Mesenchymal stem cell (in vitro differentiated cells and primary cell): Measurements from ENCODE around the gene SYNE1.
A peak's percentile ranks its signal among the peaks of the same experiment; 100 is the strongest.

ENCODE experiments used
- DNase-seq: peaks from one replicate; pipeline ENCODE4 v3.0.0-alpha.2; 2013
- H2AFZ ChIP-seq: one replicate; pipeline ENCODE4 v1.6.1; 2013; ENCODE audit warnings: low read depth, mild to moderate bottlenecking, control low read depth, inconsistent platforms, low read length, moderate library complexity
- H2AK5ac ChIP-seq: 2 replicates; pipeline ENCODE4 v1.6.1; 2013; ENCODE audit warnings: low read length, moderate library complexity, mild to moderate bottlenecking, inconsistent platforms; ENCODE audit not compliant: severe bottlenecking
- H2BK120ac ChIP-seq: one replicate; pipeline ENCODE4 v1.6.1; 2013; ENCODE audit warnings: low read depth, mild to moderate bottlenecking, inconsistent platforms, low read length, moderate library complexity
- H2BK12ac ChIP-seq, 2 experiments: one replicate each; pipeline ENCODE4 v1.6.1; 2013; ENCODE audit warnings: inconsistent platforms in 2 of 2, low read length in 2 of 2, mild to moderate bottlenecking in 2 of 2, moderate library complexity in 2 of 2, control low read depth in 1 of 2
- H2BK15ac ChIP-seq: one replicate; pipeline ENCODE4 v1.6.1; 2013; ENCODE audit warnings: mild to moderate bottlenecking, low read depth, inconsistent platforms; ENCODE audit not compliant: poor library complexity, severe bottlenecking
- H2BK5ac ChIP-seq: 2 replicates; pipeline ENCODE4 v1.6.1; 2013; ENCODE audit warnings: low read depth, mild to moderate bottlenecking, low read length, control low read depth, inconsistent platforms; ENCODE audit not compliant: poor library complexity, severe bottlenecking
- H3K14ac ChIP-seq, 2 experiments: one replicate each; pipeline ENCODE4 v1.6.1; 2013; ENCODE audit warnings: inconsistent platforms in 2 of 2, low read length in 2 of 2, control low read depth in 1 of 2, mild to moderate bottlenecking in 1 of 2, moderate library complexity in 1 of 2
- H3K18ac ChIP-seq, 2 experiments: one replicate each; pipeline ENCODE4 v1.6.1; 2013; ENCODE audit warnings: inconsistent platforms in 2 of 2, low read length in 2 of 2, control low read depth in 1 of 2, low read depth in 1 of 2, mild to moderate bottlenecking in 1 of 2
- H3K23ac ChIP-seq, 2 experiments: one replicate each; pipeline ENCODE4 v1.6.1; 2013; ENCODE audit warnings: inconsistent platforms in 2 of 2, low read length in 2 of 2, mild to moderate bottlenecking in 2 of 2, moderate library complexity in 2 of 2, control low read depth in 1 of 2
- H3K27ac ChIP-seq: 2 replicates; pipeline ENCODE4 v1.5.1; 2013; ENCODE audit warnings: mild to moderate bottlenecking, moderate library complexity, low read length, control low read depth, inconsistent platforms; ENCODE audit not compliant: poor library complexity, severe bottlenecking
- H3K27me3 ChIP-seq, 2 experiments: 2 replicates each; pipeline versions ENCODE4 v1.6.1 to v1.7.0; 2013; ENCODE audit warnings: low read length in 2 of 2, mild to moderate bottlenecking in 2 of 2, moderate library complexity in 2 of 2, control low read depth in 1 of 2, inconsistent platforms in 1 of 2; ENCODE audit not compliant: control insufficient read depth in 1 of 2, insufficient read depth in 1 of 2
- H3K36me3 ChIP-seq, 2 experiments: 2 replicates each; pipeline versions ENCODE4 v1.6.1 to v1.7.0; 2013; ENCODE audit warnings: low read length in 2 of 2, control low read depth in 1 of 2, inconsistent platforms in 1 of 2, low read depth in 1 of 2, mild to moderate bottlenecking in 1 of 2; ENCODE audit not compliant: insufficient read depth in 2 of 2, control insufficient read depth in 1 of 2
- H3K4ac ChIP-seq, 2 experiments: one replicate each; pipeline ENCODE4 v1.6.1; 2013; ENCODE audit warnings: inconsistent platforms in 2 of 2, low read length in 2 of 2, mild to moderate bottlenecking in 2 of 2, moderate library complexity in 2 of 2, control low read depth in 1 of 2, low read depth in 1 of 2
- H3K4me1 ChIP-seq: 2 replicates; pipeline ENCODE4 v1.6.1; 2013; ENCODE audit warnings: low read depth, low read length, control low read depth; ENCODE audit not compliant: control insufficient read depth, insufficient read depth
- H3K4me2 ChIP-seq: 2 replicates; pipeline ENCODE4 v1.6.1; 2013; ENCODE audit warnings: low read length, mild to moderate bottlenecking, inconsistent platforms; ENCODE audit not compliant: poor library complexity, severe bottlenecking
- H3K4me3 ChIP-seq, 2 experiments: 2 replicates each; pipeline versions ENCODE4 v1.5.1 to v1.7.0; 2013; ENCODE audit warnings: low read length in 2 of 2, mild to moderate bottlenecking in 2 of 2, control low read depth in 1 of 2, low read depth in 1 of 2; ENCODE audit not compliant: insufficient read depth in 1 of 2
- H3K79me1 ChIP-seq: replicated peaks from 2 replicates; pipeline ENCODE4 v1.6.1; 2013; ENCODE audit warnings: mild to moderate bottlenecking, control low read depth, low read length, inconsistent platforms; ENCODE audit not compliant: poor library complexity, severe bottlenecking
- H3K9ac ChIP-seq: 2 replicates; pipeline ENCODE4 v1.7.0; 2013; ENCODE audit warnings: mild to moderate bottlenecking, low read length, moderate library complexity
- H3K9me3 ChIP-seq: 2 replicates; pipeline ENCODE4 v1.7.0; 2013; ENCODE audit warnings: mild to moderate bottlenecking, low read length; ENCODE audit not compliant: control insufficient read depth
- H4K8ac ChIP-seq: one replicate; pipeline ENCODE4 v1.6.1; 2013; ENCODE audit warnings: inconsistent platforms, mild to moderate bottlenecking, low read length, moderate library complexity
- H4K91ac ChIP-seq: one replicate; pipeline ENCODE4 v1.6.1; 2013; ENCODE audit warnings: mild to moderate bottlenecking, low read length, inconsistent platforms
- WGBS: methylation state at CpG from one replicate; pipeline ENCODE4 v1.1.7; 2013; ENCODE audit warnings: mixed read lengths; 5-methylcytosine and 5-hydroxymethylcytosine counted together

SYNE1 gene

GRCh38 chr6:152296648-152297376 lies 340.4 kb downstream of the SYNE1 start:
- no peak overlapping the region for H2BK15ac ChIP-seq

GRCh38 chr6:152295920-152296319 lies 341.2 kb downstream of the SYNE1 start:
- Histone ChIP-seq H4K8ac (no peak overlapping the region), H2BK15ac (no peak overlapping the region), H4K91ac (no peak overlapping the region), H3K79me1 (peaks cover 12% of the 10 kb centered on the region), H2AK5ac (no peak overlapping the region), H3K4me3 (peak overlapping the region in 1 of 2 experiments; percentile 9), H2BK5ac (no peak overlapping the region), H3K27ac (no peak overlapping the region), H3K18ac (no peak overlapping the region), H3K9ac (peak overlapping the region; percentile 13), H3K9me3 (no peaks in the 10 kb centered on the region), H3K4ac (no peak overlapping the region), H2BK120ac (no peak overlapping the region), H3K4me1 (peaks cover 9% of the 10 kb centered on the region), H3K14ac (no peak overlapping the region), H2BK12ac (no peak overlapping the region), H3K36me3 (peaks cover 10 to 45% of the 10 kb centered on the region in 2 experiments), H3K27me3 (no peaks in the 10 kb centered on the region), H2AFZ (no peak overlapping the region), H3K23ac (no peak overlapping the region), H3K4me2 (no peak overlapping the region)
- DNase-seq: no peak
- WGBS: 95% methylated on average over 6 of the region's 6 CpGs

More at GRCh38 chr6:152296648-152297376, 340.4 kb downstream of the SYNE1 start:
- no peak overlapping the region for H3K4me2 ChIP-seq
- no peak overlapping the region for H4K8ac ChIP-seq
- H3K27me3 ChIP-seq: no peaks in the 10 kb centered on the region
- H3K18ac ChIP-seq: no peak overlapping the region
- no peak overlapping the region for H3K4me3 ChIP-seq
- H2AFZ ChIP-seq: no peak overlapping the region
- peak overlapping the region in 1 of 2 experiments; percentile 29 for H2BK12ac ChIP-seq
- no peak overlapping the region for H2AK5ac ChIP-seq
- no peak overlapping the region for H2BK120ac ChIP-seq
- 69% methylated on average over 3 of the region's 3 CpGs for WGBS
- H3K23ac ChIP-seq: no peak overlapping the region
- no peaks in the 10 kb centered on the region for H3K9me3 ChIP-seq
- H3K79me1 ChIP-seq: peaks cover 12% of the 10 kb centered on the region
- no peak overlapping the region for H2BK5ac ChIP-seq
- no peak overlapping the region for H3K4ac ChIP-seq
- peak overlapping the region in 1 of 2 experiments; percentile 87 for H3K14ac ChIP-seq
- no peak overlapping the region for H4K91ac ChIP-seq
- H3K9ac ChIP-seq: no peak overlapping the region
- H3K36me3 ChIP-seq: peaks cover 4 to 38% of the 10 kb centered on the region in 2 experiments
- H3K4me1 ChIP-seq: peaks cover 9% of the 10 kb centered on the region
- no peak for DNase-seq
- H3K27ac ChIP-seq: peak overlapping the region; percentile 60

- no peak overlapping the region for H3K14ac ChIP-seq
- H2BK15ac ChIP-seq: no peak overlapping the region
- WGBS: 75% methylated on average over 3 of the region's 3 CpGs
- H2BK120ac ChIP-seq: no peak overlapping the region
- no peak overlapping the region for H3K23ac ChIP-seq
- H2BK5ac ChIP-seq: no peak overlapping the region
- no peak overlapping the region for H4K8ac ChIP-seq
- no peak overlapping the region for H2AFZ ChIP-seq
- no peak overlapping the region for H4K91ac ChIP-seq
- H3K36me3 ChIP-seq: peaks cover 10 to 46% of the 10 kb centered on the region in 2 experiments
- H3K4ac ChIP-seq: no peak overlapping the region
- H3K9me3 ChIP-seq: no peaks in the 10 kb centered on the region
- H3K4me3 ChIP-seq: no peak overlapping the region
- peaks cover 9% of the 10 kb centered on the region for H3K79me1 ChIP-seq
- no peak overlapping the region for H3K18ac ChIP-seq
- H3K9ac ChIP-seq: peak overlapping the region; percentile 13
- H3K27ac ChIP-seq: no peak overlapping the region
- H3K4me2 ChIP-seq: no peak overlapping the region
- no peaks in the 10 kb centered on the region for H3K27me3 ChIP-seq
- H3K4me1 ChIP-seq: peaks cover 7% of the 10 kb centered on the region
- no peak overlapping the region for H2BK12ac ChIP-seq
- DNase-seq: peak; percentile 94
- no peak overlapping the region for H2AK5ac ChIP-seq
Measured at GRCh38 chr6:152295346-152295745, 341.8 kb downstream of the SYNE1 start.

- no peak overlapping the region for H2BK12ac ChIP-seq
- H3K4me3 ChIP-seq: no peak overlapping the region
- H2AFZ ChIP-seq: no peak overlapping the region
- H2BK120ac ChIP-seq: no peak overlapping the region
- no peaks in the 10 kb centered on the region for H3K27me3 ChIP-seq
- no peak overlapping the region for H3K27ac ChIP-seq
- H3K4me2 ChIP-seq: no peak overlapping the region
- no peak overlapping the region for H3K9ac ChIP-seq
- no peak overlapping the region for H3K18ac ChIP-seq
- H2AK5ac ChIP-seq: no peak overlapping the region
- no peak overlapping the region for H4K91ac ChIP-seq
- H3K14ac ChIP-seq: no peak overlapping the region
- DNase-seq: no peak
- H2BK5ac ChIP-seq: no peak overlapping the region
- H3K4ac ChIP-seq: no peak overlapping the region
- H4K8ac ChIP-seq: no peak overlapping the region
- WGBS: 91% methylated on average over 3 of the region's 3 CpGs
- no peak overlapping the region for H3K23ac ChIP-seq
- H3K36me3 ChIP-seq: peaks cover 17 to 56% of the 10 kb centered on the region in 2 experiments
- H3K4me1 ChIP-seq: peaks cover 6% of the 10 kb centered on the region
- no peaks in the 10 kb centered on the region for H3K9me3 ChIP-seq
- H3K79me1 ChIP-seq: peaks cover 4% of the 10 kb centered on the region
- no peak overlapping the region for H2BK15ac ChIP-seq
Measured at GRCh38 chr6:152293404-152293803, 343.8 kb downstream of the SYNE1 start.
